ENCODE results near the gene MRTFA.

Gene MRTFA

GRCh38 chr22:40395607-40396006 lies 240.9 kb downstream of the MRTFA start:
- DNase-seq (ENCODE audit: low read depth, low spot score), result no peak
- TF ChIP-seq CTCF (IDR thresholded peaks at IDR 0.05; ENCODE audit: low read depth, low read length), result no peak
- in situ Hi-C loops (cut with HindIII; ENCODE audit: low sequenced_read_pairs), result no loop called here
- no peak overlapping the region for H3K4me3 ChIP-seq (ENCODE audit: low read depth, low read length)

GRCh38 chr22:40394607-40395006 lies 241.9 kb downstream of the MRTFA start:
- DNase-seq (ENCODE audit: low read depth, low spot score), result no peak
- TF ChIP-seq CTCF (IDR thresholded peaks at IDR 0.05; ENCODE audit: low read depth, low read length), result no peak
- no peak overlapping the region for H3K4me3 ChIP-seq (ENCODE audit: low read depth, low read length)
- in situ Hi-C loops (cut with HindIII; ENCODE audit: low sequenced_read_pairs), result no loop called here

GRCh38 chr22:40392618-40393017 lies 243.9 kb downstream of the MRTFA start:
- in situ Hi-C loops (cut with HindIII; ENCODE audit: low sequenced_read_pairs), result no loop called here
- TF ChIP-seq CTCF (IDR thresholded peaks at IDR 0.05; ENCODE audit: low read depth, low read length), result no peak
- H3K4me3 ChIP-seq (ENCODE audit: low read depth, low read length), result no peak overlapping the region
- no peak for DNase-seq (ENCODE audit: low read depth, low spot score)

- no peak for DNase-seq (ENCODE audit: low read depth, low spot score)
- in situ Hi-C loops (cut with HindIII; ENCODE audit: low sequenced_read_pairs), result no loop called here
- no peak for TF ChIP-seq CTCF (IDR thresholded peaks at IDR 0.05; ENCODE audit: low read depth, low read length)
- H3K4me3 ChIP-seq (ENCODE audit: low read depth, low read length), result no peak overlapping the region
Measured at GRCh38 chr22:40391417-40391816, 245.1 kb downstream of the MRTFA start.

GRCh38 chr22:40388231-40388630 lies 248.3 kb downstream of the MRTFA start:
- no peak overlapping the region for H3K4me3 ChIP-seq (ENCODE audit: low read depth, low read length)
- in situ Hi-C loops (cut with HindIII; ENCODE audit: low sequenced_read_pairs), result no loop called here
- TF ChIP-seq CTCF (IDR thresholded peaks at IDR 0.05; ENCODE audit: low read depth, low read length), result no peak

GRCh38 chr22:40387746-40388145 lies 248.8 kb downstream of the MRTFA start:
- DNase-seq (ENCODE audit: low read depth, low spot score), result no peak
- in situ Hi-C loops (cut with HindIII; ENCODE audit: low sequenced_read_pairs), result no loop called here
- no peak for TF ChIP-seq CTCF (IDR thresholded peaks at IDR 0.05; ENCODE audit: low read depth, low read length)
- H3K4me3 ChIP-seq (ENCODE audit: low read depth, low read length), result no peak overlapping the region

More at GRCh38 chr22:40388231-40388630, 248.3 kb downstream of the MRTFA start:
- DNase-seq (ENCODE audit: low read depth, low spot score), result no peak

Measured in astrocyte of the spinal cord (primary cell).